ENCODE measurements around the gene FARS2. TPM values are rescaled to one million over a fixed set of nuclear protein-coding genes. Genes with fewer than 3 reads are reported as not detected.

The FARS2 gene
- polyA plus RNA-seq, 1 donor from 2014 or later: 11.9 TPM

DNA sequence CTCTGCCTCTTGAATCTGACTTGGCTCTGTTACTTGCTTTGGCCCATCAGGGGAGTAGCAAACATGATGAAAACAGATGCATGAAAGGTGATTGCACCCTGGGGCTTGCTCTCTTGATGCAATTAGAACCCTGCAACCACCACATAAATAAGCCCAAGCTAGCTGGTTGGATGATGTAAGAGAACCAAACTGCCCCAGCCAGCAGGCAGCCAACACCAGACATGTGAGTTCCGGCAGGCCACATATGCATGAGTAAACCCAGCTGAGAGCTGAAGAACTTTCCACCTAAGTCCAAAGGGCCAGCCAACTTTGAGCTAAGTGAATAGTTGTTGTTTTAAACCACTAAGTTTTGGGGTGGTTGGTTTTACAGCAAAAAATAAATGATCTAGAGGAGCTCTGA, 268.4 kb downstream of the FARS2 start:
- Histone ChIP-seq H3K4me3 (ENCODE audit: low read length) (no peak overlapping the region), H3K27ac (ENCODE audit: low read length) (no peak overlapping the region), H3K79me2 (replicated peaks; ENCODE audit: insufficient read depth, low read length) (no peaks in the 10 kb centered on the region), H4K20me1 (ENCODE audit: insufficient read depth) (no peaks in the 10 kb centered on the region), H3K36me3 (ENCODE audit: insufficient read depth, low read length) (no peaks in the 10 kb centered on the region), H3K9me2 (ENCODE audit: insufficient read depth, low read length) (no peaks in the 10 kb centered on the region), H2AFZ (ENCODE audit: low read depth, low read length) (no peak overlapping the region), H3K9me3 (ENCODE audit: low read length) (no peaks in the 10 kb centered on the region), H3K9ac (ENCODE audit: low read length) (no peak overlapping the region), H3K4me2 (ENCODE audit: low read length) (no peak overlapping the region), H3F3A (ENCODE audit: insufficient read depth, low read length, poor library complexity, severe bottlenecking) (no peaks in the 10 kb centered on the region), H3K27me3 (ENCODE audit: insufficient read depth, low read depth, low read length) (no peaks in the 10 kb centered on the region)
- TF ChIP-seq TAF1 (IDR thresholded peaks at IDR 0.05; ENCODE audit: low read depth) (no peak), MXI1 (conservative IDR thresholded peaks at IDR 0.05; ENCODE audit: poor library complexity, severe bottlenecking) (no peak), RAD21 (conservative IDR thresholded peaks at IDR 0.05) (no peak), POLR2AphosphoS5 (IDR thresholded peaks at IDR 0.05) (no peak), EP300 (conservative IDR thresholded peaks at IDR 0.05; ENCODE audit: poor library complexity, severe bottlenecking) (no peak), SMC3 (conservative IDR thresholded peaks at IDR 0.05; ENCODE audit: poor library complexity) (no peak), EZH2 (IDR thresholded peaks at IDR 0.05; ENCODE audit: borderline replicate concordance, insufficient read depth, low read length, poor library complexity, severe bottlenecking) (no peak)
- TF ChIP-seq, protein P1, sequence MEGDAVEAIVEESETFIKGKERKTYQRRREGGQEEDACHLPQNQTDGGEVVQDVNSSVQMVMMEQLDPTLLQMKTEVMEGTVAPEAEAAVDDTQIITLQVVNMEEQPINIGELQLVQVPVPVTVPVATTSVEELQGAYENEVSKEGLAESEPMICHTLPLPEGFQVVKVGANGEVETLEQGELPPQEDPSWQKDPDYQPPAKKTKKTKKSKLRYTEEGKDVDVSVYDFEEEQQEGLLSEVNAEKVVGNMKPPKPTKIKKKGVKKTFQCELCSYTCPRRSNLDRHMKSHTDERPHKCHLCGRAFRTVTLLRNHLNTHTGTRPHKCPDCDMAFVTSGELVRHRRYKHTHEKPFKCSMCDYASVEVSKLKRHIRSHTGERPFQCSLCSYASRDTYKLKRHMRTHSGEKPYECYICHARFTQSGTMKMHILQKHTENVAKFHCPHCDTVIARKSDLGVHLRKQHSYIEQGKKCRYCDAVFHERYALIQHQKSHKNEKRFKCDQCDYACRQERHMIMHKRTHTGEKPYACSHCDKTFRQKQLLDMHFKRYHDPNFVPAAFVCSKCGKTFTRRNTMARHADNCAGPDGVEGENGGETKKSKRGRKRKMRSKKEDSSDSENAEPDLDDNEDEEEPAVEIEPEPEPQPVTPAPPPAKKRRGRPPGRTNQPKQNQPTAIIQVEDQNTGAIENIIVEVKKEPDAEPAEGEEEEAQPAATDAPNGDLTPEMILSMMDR (IDR thresholded peaks at IDR 0.05; ENCODE audit: poor library complexity, severe bottlenecking): no peak
- TF ChIP-seq, protein P2, sequence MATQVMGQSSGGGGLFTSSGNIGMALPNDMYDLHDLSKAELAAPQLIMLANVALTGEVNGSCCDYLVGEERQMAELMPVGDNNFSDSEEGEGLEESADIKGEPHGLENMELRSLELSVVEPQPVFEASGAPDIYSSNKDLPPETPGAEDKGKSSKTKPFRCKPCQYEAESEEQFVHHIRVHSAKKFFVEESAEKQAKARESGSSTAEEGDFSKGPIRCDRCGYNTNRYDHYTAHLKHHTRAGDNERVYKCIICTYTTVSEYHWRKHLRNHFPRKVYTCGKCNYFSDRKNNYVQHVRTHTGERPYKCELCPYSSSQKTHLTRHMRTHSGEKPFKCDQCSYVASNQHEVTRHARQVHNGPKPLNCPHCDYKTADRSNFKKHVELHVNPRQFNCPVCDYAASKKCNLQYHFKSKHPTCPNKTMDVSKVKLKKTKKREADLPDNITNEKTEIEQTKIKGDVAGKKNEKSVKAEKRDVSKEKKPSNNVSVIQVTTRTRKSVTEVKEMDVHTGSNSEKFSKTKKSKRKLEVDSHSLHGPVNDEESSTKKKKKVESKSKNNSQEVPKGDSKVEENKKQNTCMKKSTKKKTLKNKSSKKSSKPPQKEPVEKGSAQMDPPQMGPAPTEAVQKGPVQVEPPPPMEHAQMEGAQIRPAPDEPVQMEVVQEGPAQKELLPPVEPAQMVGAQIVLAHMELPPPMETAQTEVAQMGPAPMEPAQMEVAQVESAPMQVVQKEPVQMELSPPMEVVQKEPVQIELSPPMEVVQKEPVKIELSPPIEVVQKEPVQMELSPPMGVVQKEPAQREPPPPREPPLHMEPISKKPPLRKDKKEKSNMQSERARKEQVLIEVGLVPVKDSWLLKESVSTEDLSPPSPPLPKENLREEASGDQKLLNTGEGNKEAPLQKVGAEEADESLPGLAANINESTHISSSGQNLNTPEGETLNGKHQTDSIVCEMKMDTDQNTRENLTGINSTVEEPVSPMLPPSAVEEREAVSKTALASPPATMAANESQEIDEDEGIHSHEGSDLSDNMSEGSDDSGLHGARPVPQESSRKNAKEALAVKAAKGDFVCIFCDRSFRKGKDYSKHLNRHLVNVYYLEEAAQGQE (IDR thresholded peaks at IDR 0.05; ENCODE audit: borderline replicate concordance): no peak

DNA sequence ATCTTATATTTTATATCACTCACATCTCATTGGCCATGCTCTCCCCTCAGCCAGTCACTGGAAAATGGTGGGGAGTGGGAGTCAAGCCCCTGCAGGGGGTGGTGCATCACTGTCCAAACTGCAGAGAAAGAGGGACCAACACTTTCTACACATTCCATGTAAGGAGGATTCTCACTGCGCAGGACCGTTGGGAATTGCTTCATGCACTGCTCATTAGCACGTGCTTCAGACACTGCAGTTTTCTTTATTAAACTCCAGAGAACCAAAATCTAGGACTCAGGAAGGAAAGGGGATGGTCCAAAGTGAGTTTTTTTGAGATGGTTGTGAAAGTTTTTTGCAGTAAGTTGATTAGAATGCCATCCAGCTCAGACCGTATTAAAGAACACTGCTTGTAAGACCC, 269.8 kb downstream of the FARS2 start:
- Histone ChIP-seq H2AFZ (ENCODE audit: low read depth, low read length) (no peak overlapping the region), H3K9ac (ENCODE audit: low read length) (no peak overlapping the region), H3K4me2 (ENCODE audit: low read length) (no peak overlapping the region), H3K79me2 (replicated peaks; ENCODE audit: insufficient read depth, low read length) (no peaks in the 10 kb centered on the region), H3K4me3 (ENCODE audit: low read length) (no peak overlapping the region), H3K9me2 (ENCODE audit: insufficient read depth, low read length) (no peaks in the 10 kb centered on the region), H3F3A (ENCODE audit: insufficient read depth, low read length, poor library complexity, severe bottlenecking) (no peaks in the 10 kb centered on the region), H3K27ac (ENCODE audit: low read length) (no peak overlapping the region), H3K9me3 (ENCODE audit: low read length) (no peaks in the 10 kb centered on the region), H3K27me3 (ENCODE audit: insufficient read depth, low read depth, low read length) (no peaks in the 10 kb centered on the region), H4K20me1 (ENCODE audit: insufficient read depth) (no peaks in the 10 kb centered on the region), H3K36me3 (ENCODE audit: insufficient read depth, low read length) (no peaks in the 10 kb centered on the region)
- TF ChIP-seq POLR2AphosphoS5 (IDR thresholded peaks at IDR 0.05) (no peak), RAD21 (conservative IDR thresholded peaks at IDR 0.05) (no peak)

DNA sequence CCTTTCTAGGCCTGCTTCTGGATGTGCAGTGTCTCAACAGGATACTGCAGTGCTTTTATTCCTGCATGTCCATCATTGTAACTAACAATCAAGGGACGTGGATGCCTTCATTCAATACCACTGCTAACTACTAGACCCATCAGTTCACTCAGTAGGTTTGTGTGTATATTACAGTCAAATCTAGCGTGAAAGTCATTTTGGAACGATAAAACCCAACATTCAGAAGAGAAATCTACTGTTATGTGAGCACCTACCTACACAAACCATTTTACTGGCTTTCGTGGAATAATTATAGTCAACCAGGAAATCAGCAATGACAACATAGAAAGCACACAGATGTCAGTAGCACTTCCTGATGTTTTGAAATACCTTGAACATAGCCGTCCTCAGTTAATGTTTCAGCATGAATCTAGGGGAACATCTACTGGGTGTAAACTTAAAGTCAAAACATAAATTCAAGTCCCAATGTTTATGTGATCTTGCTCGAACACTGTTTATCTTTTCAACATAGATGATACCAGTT, 270.6 kb downstream of the FARS2 start:
- no peak overlapping the region for H3K4me3 ChIP-seq (ENCODE audit: low read length)
- no peaks in the 10 kb centered on the region for H3K9me3 ChIP-seq (ENCODE audit: low read length)
- TF ChIP-seq SMC3 (conservative IDR thresholded peaks at IDR 0.05; ENCODE audit: poor library complexity): no peak
- no peak for TF ChIP-seq MXI1 (conservative IDR thresholded peaks at IDR 0.05; ENCODE audit: poor library complexity, severe bottlenecking)
- TF ChIP-seq EP300 (conservative IDR thresholded peaks at IDR 0.05; ENCODE audit: poor library complexity, severe bottlenecking): no peak
- TF ChIP-seq, protein P2 (IDR thresholded peaks at IDR 0.05; ENCODE audit: borderline replicate concordance): no peak
- no peak for TF ChIP-seq RAD21 (conservative IDR thresholded peaks at IDR 0.05)
- TF ChIP-seq POLR2AphosphoS5 (IDR thresholded peaks at IDR 0.05): no peak
- TF ChIP-seq, protein P1 (IDR thresholded peaks at IDR 0.05; ENCODE audit: poor library complexity, severe bottlenecking): no peak
- no peak for TF ChIP-seq TAF1 (IDR thresholded peaks at IDR 0.05; ENCODE audit: low read depth)
- no peak for TF ChIP-seq EZH2 (IDR thresholded peaks at IDR 0.05; ENCODE audit: borderline replicate concordance, insufficient read depth, low read length, poor library complexity, severe bottlenecking)
- H2AFZ ChIP-seq (ENCODE audit: low read depth, low read length): no peak overlapping the region
- H3K36me3 ChIP-seq (ENCODE audit: insufficient read depth, low read length): no peaks in the 10 kb centered on the region
- H3K27ac ChIP-seq (ENCODE audit: low read length): no peak overlapping the region
- no peaks in the 10 kb centered on the region for H3K79me2 ChIP-seq (replicated peaks; ENCODE audit: insufficient read depth, low read length)
- H3F3A ChIP-seq (ENCODE audit: insufficient read depth, low read length, poor library complexity, severe bottlenecking): no peaks in the 10 kb centered on the region
- H3K4me2 ChIP-seq (ENCODE audit: low read length): no peak overlapping the region
- H3K9ac ChIP-seq (ENCODE audit: low read length): no peak overlapping the region
- no peaks in the 10 kb centered on the region for H4K20me1 ChIP-seq (ENCODE audit: insufficient read depth)
- H3K27me3 ChIP-seq (ENCODE audit: insufficient read depth, low read depth, low read length): no peaks in the 10 kb centered on the region
- H3K9me2 ChIP-seq (ENCODE audit: insufficient read depth, low read length): no peaks in the 10 kb centered on the region
